Stimulated activated CD8-positive, alpha-beta memory T cell treated with anti-CD3 and anti-CD28 coated beads, Interleukin-7, amount 100 ng/mL, for 4 hours (primary cell): Measurements from ENCODE around the gene TRIM14.
"Not testable (repeated sequence)": the region's sequence is repeated elsewhere in the genome, so short reads cannot be mapped to it uniquely, and the experiment has no call there.

Experiments
- DNase-seq, 2 donors: peaks; one replicate each; pipeline ENCODE4 v3.0.0-alpha.2; 2020; ENCODE audit warnings: low read depth in 2 of 2

TRIM14 gene

DNA sequence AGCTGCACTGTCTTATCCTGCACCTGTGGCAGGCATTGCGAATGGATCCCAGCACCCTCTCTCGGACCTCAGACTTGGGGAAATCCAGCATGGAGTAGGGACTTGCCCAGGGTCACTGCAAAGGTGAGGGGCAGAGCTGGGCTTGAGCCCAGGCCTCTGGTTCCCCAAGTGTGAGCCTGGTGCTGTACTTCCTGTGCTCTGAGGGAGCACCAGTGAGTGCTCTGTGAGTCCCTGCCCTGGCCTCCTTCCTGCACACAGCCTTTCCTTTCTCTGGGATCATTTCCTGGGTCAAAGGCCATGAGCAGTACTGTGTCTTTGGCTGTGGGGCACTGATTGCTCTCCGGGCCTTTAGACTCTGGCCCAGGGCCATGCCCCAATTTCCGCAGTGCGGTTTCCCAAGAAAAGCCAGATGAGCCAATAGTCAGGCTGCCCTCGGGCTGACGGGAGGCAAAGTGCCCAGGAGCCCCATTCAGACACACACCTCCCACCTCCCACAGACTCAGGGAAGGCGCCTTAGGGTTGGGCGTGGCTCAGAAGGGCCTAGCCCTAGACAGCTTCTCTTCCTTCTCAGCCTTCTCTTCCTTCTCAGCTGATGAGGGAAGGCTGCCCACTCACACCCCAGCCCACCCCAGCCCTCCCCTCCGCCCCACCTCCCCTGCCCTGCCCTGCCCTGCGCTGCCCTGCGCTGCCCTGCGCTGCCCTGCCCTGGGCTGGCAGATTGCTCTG is 23.3 kb upstream of the TRIM14 start:
- no peak for DNase-seq

DNA sequence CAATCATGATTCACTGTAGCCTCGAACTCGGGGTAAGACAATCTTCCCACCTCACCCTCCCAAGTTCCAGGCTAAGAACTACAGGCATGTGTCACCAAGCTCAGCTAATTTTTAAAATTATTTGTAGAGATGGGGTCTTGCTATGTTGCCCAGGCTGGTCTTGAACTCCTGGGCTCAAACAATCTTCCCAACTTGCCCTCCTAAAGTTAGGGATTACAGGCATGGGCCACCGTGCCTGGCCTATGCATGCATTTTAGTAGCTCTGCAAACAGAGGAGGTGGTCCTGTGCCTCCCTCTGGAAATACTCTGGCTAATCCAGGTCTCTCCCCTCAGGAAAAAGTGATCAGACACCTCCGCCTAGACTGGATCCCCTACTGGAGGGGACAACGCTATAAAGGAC is 21.5 kb upstream of the TRIM14 start:
- no peak for DNase-seq

DNA sequence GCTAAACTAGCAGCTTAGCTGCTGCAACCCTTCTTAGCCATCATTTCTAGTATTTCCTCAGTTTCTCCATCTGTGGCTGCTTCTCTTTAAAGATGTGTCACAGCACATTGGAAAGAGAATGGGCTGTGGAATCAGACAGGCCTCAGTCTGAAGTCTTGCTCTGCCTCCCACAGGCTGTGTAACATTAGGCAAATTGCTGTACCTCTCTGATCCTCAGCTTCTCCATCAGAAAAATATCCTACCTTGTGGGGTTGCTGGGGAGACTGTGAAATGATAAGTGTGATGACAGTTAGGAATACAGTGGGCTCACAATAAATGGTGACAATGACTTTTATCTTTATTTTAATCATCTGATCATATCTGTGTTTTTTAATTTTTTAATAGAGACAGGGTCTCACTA is 17.5 kb upstream of the TRIM14 start:
- DNase-seq: no peak

DNA sequence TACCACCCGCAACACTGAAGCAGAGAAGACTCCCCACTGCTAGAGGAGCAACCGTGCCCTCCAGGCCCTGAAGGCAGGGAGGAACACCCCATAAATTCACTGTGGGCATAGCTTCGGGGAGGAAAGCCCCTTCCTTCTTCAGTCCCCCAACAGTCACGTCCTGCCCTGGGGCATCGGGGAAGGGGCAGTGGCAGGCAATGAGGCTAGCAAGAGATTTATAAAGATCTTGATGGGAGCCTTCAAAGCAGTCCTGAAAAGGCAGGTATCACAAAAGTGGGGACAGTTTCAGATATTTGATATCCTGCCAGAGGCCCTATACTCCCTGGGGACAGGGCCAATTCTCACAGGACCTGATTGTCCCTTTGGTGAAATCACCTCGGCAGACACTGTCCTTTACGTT is 16.9 kb upstream of the TRIM14 start:
- DNase-seq: no peak

DNA sequence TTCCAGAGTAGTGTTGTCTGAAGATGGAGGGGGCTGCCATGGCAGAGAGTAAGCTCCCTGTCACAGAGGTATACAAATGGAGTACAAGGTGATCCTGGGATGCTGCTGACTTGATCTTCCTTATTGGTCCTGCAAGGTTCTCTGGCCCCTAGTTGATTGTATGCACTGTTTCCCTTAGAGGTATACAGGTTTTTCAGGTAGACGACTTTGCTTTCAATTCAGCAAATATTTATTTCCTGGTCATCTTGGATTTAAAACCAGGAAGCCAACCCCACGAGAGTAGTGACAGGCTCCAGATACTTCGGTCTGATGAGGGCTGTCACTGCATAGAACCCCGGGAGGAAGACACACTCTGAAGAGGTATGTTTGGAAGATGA is 16.5 kb upstream of the TRIM14 start:
- DNase-seq: no peak

DNA sequence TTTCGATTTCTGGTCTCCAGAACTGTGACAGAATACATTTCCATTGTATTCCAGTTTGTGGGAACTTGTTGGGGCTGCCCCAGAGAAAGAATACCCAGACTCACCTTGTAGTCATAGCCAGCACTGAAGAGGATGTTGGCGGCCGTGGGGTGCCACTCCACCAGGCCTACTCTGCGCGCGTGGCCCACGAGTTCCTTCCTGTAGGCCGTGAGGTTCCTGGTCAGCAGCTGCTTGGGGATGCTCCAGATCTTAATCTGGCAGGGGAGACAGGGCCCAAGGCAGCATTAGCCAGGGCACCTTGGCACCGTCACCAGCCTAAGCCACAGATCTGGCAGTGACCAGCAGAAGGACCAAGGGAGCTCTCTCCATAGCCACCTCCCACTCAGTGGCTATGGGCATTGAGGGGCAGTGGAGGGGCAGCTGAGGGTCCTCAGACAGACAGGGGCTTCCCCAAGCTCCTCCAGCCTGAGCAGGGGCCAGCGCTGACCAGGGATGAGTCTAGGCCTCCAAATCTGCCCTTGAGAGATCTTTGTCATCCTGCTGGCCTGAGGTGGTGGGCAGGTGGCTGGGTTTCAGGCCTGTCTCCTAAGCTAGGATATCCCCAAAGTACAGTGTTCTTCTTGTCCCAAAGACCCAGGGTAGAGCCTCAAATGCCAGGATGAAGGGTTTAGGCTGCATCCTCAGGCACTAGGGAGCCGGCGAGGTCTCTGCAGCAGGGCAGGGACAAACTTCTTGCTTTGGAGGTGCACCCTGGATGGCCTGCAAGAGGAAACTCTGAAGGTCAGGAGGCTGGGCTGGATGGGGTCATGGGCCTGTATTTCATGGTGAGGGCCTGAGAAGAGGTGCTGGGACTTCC is 15.9 kb upstream of the TRIM14 start:
- DNase-seq: no peak

DNA sequence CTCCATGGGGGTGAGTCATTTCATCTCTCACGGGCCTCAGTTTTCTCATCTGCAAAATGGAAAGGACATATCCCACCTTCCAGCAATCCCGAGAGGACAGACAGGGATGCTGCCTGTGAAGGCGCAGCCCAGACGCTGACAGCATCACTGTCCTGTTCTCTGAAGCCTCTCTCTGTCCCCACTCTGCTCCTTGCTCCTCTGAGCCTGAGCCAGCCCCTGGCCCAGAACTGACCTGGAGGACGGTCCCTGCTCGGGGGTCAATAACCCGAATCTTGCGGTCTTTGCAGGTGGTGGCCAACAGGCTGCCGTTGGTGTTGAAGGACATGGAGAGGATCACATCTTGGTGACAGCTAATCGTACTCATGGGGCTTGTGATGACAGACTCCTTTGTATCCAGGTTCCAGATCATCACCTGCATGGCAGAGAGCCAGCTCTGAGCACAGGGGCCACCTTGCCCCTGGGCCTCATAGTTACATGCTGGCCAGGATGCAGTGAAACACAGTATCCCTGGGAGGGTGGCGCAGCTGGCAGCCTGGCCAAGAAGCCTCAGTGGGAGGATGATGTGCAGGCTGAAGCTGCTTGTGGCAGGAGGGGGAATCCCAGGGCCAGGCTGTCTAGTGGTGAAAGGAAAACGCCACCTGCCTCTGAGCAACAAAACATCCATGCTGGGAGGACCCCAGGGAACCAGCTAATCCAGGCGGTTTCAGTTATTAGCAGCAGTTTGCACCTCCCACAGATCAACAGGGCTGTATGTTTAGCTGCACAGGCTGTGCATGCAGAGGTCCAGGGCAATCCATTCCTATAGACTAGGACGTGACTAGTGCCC is 14.0 kb upstream of the TRIM14 start:
- DNase-seq: no peak

DNA sequence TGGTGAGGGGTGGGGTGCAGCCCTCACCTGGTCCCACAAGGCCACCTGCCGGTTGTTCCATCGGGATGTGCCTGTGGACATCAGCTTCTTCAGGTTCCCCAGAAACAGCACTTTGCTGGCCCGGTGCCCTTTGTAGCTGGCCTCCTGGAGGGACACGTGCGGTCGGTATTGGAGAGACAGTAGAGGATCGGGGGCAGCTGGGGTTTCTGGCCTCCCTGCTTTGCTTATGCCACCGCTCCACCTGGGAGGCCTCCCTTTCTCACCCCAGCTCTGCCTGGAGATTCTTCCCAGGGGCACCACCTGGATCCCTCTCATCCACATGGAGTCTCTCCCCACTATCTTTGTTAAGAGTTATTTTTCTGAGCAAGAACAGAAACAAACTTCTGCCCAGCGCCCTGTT is 13.1 kb upstream of the TRIM14 start:
- DNase-seq: no peak

DNA sequence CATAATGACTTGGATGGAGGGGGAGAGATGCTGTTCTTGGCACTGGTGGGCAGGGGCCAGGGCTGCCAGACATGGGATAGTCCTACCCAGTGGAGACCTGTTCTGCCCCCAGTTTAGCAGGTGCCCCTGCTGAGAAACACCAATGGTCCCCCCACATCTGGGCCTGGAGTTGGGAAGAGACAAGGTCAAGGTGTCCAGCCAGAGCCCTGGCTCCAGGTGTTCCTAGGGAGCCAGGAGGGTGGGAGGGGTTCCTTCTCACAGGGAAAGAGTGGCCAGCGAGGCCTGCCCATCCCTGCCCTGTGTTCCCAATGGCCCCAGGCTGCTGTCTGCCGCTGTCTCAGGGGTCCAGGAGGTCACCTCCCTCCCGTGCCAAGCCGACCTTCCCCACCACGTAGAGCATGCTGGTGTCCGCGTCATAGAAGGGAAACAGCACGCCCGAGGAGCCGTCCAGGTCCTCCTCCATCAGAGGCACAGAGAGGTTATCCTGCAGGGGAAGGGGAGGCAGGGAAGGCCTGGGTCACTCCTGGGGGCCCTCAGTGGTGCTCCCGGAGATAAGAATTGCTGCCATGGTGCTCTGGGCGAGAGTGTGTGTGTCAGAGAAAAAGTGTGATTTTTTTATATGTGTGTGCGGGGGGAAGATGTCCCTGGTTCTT is 11.7 kb upstream of the TRIM14 start:
- no peak for DNase-seq

DNA sequence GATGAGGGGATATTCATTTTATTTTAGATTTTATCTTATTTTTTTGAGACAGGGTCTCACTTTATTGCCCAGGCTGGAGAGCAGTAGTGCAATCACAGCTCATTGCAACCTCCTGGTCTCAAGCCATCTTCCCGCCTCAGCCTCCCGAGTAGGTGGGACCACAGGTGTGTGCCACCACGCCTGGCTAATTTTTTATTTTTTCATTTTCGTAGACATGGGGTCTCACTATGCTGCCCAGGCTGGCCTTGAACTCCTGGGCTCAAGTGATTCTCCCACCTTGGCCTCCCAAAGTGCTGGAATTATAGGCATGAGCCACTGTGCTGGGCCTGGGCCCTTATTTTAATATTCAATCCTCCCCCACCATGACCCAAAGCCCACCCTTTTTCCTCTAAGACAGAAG is 11.0 kb upstream of the TRIM14 start:
- DNase-seq: not testable (repeated sequence)

DNA sequence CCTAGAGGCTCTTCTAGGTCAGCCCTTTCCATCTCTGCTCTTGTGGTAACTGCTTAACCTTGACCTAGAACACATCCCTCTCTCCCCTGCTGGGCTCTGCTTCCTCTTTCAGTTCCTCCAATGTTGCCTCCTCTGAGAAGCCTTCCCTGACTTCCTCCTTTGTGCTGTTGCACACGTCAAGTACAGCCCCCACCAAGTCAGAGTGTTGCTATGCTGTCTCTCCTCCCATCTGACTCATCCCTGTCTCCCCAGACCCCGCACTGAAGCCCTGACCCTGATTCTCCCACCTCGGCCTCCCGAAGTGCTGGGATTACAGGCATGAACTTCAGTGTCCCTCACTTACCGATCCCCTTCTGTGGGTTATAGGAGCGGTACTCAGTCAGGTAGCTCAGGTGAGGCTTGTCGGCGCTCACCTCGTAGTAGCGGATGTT is 10.4 kb upstream of the TRIM14 start:
- DNase-seq: no peak

DNA sequence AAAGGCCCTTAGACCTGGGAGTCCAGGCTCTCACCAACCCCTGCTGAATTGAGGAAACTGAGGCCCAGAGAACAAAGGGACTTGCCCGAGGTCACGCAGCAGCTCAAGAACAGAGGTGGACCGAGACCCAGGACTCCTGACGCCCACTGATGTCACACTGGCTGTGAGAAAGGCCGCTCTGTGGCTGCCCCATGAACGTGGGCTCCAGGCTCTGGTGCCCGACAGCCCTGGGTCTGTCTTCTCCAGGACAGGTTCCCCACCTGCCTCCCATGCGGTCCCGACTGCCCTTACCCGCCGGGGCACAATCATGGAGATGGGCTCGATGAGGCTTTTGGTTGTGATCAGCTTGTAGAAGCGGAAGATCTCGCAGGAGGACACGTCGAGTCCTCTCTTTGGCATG is 9.3 kb upstream of the TRIM14 start:
- no peak for DNase-seq

DNA sequence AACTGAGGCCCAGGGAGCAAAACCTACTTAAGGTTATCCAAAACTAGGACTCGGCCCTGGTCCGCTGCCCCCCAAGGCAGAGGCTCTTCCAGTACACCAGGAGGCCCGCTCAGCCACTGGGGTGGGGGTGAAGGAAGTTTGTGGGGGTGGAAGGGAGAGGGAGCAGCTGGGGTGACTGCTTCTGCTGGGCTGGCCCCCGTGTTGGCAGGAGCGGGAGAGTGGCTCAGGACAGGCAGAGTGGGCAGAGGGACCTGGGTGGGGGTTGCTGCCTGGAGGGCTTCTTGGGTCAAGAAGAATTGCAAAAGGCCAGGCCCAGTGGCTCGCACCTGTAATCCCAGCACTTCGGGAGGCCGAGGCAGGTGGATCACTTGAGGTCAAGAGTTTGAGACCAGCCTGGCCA is 8.2 kb upstream of the TRIM14 start:
- DNase-seq: no peak

DNA sequence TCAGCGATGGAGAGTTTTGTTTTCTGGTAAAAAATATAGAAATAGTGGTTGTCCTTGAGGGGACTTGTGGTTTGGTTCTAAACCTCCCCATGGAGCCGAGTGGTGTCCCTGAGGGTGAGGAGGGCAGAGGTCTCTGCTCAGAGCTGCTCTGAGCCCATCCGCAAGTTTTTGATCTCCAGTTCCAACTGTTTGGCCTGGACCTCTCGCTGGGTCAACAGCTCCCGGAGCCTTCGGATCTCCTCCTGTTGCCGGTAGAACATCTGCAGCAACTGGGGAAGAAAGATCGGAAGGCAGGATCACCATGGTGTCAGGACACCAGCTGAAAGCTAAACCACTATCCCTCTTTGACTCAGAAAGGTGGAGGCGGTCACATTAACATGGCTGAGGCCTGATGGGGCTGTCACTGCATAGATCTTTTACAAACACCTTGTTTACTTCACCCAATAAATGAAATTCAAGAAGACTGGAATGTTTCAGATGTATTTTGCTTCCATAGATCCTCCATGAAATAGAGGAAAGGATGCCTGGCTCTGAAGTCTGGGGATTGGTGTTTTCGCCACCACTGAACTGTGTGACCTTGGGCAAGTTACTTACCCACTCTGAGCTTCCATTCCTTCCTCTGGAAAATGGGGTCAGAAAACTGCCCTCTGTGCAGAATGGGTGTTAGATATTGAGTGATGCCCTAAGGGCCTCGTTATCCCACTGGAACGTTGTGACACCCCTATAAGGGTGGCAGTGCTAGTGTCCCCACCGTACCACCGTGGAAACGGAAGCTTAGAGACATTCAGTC is 5.8 kb upstream of the TRIM14 start:
- no peak for DNase-seq

DNA sequence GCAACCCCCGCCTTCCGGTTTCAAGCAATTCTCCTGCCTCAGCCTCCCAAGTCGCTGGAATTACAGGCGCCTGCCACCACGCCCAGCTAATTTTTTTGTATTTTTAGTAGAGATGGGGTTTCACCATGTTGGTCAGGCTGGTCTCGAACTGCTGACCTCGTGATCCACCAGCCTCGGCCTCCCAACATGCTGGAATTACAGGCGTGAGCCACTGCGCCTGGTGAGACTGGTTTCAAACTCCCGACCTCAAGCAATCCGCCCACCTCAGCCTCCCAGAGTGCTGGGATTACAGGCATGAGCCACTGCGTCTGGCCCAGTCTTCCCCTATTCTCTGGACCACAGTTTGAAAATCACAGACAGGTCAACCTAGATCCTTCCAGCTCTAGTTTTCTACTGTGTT is 5.1 kb upstream of the TRIM14 start:
- not testable (repeated sequence) for DNase-seq

DNA sequence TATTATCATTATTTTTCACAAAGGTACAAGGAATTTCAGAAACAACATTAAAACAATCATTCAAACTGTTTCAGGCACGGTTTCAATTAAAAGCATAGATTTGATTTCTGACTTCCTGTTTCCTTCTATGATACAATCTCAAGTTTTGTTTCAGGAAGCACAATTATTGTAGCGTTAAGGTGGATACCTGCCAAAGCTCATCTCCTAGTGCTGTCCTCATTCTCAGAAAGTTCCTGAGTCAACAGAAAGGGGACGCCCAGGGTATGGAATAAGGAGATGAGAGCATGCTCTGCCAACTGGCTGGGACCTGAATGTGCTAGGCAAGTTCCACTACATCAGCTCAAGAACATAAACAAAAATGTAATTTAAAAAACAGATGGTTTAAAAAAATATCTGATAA is 2.0 kb upstream of the TRIM14 start:
- DNase-seq: no peak

DNA sequence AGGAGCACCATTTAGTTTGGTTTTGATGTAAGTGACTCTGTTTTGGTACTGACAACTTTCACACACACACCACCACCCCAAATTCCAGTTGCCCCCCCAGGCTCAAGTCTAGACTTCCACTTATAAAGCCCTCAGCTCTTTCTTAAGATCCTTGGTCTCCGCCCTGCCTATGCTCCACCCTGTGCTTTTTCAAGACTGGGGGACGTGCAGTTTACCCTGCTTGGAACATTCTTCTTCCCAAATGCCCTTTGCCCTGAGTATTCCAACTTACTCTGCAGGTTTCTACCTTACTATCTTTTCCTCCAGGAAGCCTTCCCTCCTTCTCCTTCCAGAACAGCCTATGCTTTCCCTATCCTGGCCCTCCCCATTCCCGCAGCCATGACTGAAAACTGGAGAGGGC is 1.5 kb upstream of the TRIM14 start:
- no peak for DNase-seq

DNA sequence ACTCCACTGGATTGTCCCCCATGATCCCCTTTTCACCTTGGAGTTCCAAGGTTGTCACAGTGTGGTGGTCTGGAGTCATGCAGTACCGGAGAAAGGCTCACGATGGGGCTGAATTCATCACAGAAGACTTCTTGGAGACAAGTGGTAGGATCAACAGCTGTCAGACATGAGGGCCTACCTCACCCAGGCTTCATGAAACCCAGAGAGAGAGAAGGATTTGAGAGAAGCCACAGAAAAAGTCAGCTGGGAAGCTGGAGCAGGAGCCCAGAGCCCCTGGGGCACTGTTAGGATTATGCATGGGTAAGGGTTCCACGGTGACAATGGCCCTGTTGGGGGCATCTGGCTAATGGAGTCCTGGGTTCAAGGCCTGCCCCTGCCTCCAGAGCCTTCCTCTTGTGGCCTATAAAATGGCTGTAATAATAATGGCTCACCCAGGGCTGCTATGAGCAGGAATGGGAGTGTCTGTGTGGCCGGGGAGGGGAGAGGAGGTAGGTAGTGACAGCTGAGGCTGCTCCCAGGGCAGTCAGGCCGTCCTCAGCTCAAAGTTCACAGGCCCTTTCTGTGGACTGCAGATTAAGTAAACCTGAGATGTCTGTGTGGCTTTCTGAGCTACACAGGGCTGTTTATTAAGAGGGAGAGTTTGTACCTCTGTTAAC is 910 bp downstream of the TRIM14 start:
- DNase-seq: peak in 1 of 2 donors; percentile 25

DNA sequence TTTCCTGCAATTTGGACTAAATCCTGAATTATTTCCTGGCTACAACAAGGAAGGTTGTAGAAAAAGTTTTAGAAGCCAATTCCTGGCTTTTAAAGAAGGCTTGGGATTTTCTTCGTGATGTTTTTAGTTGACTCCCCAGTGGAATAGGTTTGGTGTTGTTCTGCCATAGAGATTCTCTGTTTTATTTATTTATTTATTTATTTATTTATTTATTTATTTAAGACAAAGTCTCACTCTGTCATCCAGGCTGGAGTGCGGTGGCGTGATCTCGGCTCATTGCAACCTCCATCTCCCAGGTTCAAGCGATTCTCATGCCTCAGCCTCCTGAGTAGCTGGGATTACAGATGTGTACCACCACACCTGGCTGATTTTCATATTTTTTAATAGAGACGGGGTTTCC is 1.9 kb downstream of the TRIM14 start:
- DNase-seq: not testable (repeated sequence)

DNA sequence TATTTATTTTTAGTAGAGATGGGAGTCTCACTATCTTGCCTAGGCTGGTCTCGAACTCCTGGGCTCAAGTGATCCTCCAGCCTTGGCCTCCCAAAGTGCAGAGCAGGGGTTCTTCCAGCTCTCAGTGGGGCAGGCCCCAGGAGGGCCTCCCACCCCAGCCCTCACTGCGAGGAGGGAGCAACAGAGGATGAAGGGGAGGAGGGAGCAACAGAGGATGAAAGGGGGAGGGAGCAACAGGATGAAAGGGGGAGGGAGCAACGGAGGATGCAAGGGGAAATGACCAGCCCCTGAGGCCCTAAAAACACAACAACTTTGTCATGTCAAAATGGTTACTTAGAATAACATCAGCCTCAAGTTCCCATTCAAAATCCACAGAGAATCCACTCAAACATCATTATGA is 10.0 kb downstream of the TRIM14 start:
- no peak for DNase-seq
